Activated T-helper 17 cell treated with anti-CD3 and anti-CD28 coated beads, Interleukin-2, amount 50 U/mL, for 72 hours (primary cell): ENCODE data around the gene COL5A1. TPM values are rescaled to one million over a fixed set of nuclear protein-coding genes. Genes with fewer than 3 reads are reported as not detected.
A peak's percentile ranks its signal among the peaks of the same experiment; 100 is the strongest.

Experiments
- ATAC-seq: fragments of 150-1000 bp; cut with Tn5 transposase; replicated peaks from 2 replicates; pipeline ENCODE4 v1.10.0; 2021; ENCODE audit warnings: mild to moderate bottlenecking, moderate library complexity
- H3K27ac Mint-ChIP-seq: one replicate; pipeline ENCODE4 v1.8.0; 2022; ENCODE audit warnings: mixed read lengths
- H3K27me3 Mint-ChIP-seq: one replicate; pipeline ENCODE4 v1.8.0; 2022; ENCODE audit warnings: mixed read lengths
- H3K36me3 Mint-ChIP-seq: one replicate; pipeline ENCODE4 v1.8.0; 2022; ENCODE audit warnings: low read depth, mild to moderate bottlenecking, mixed read lengths
- H3K4me1 Mint-ChIP-seq: one replicate; pipeline ENCODE4 v1.8.0; 2022; ENCODE audit warnings: mixed read lengths
- H3K4me3 Mint-ChIP-seq: one replicate; pipeline ENCODE4 v1.8.0; 2022; ENCODE audit warnings: mild to moderate bottlenecking, mixed read lengths
- H3K9me3 Mint-ChIP-seq: one replicate; pipeline ENCODE4 v1.8.0; 2022; ENCODE audit warnings: mixed read lengths
- total RNA-seq, 2 donors: library from RNA; stranded (reverse); gene quantifications; one replicate each; pipeline ENCODE4 v1.2.3, GENCODE V29; 2022

The COL5A1 gene
- total RNA-seq, 2 donors from 2014 or later, result 0.50 to 1.3 TPM

GRCh38 chr9:134723491-134724190 lies 82.0 kb downstream of the COL5A1 start:
- no peaks in the 10 kb centered on the region for H3K36me3 Mint-ChIP-seq
- H3K4me1 Mint-ChIP-seq, result peaks cover 6% of the 10 kb centered on the region
- no peak for ATAC-seq
- H3K27me3 Mint-ChIP-seq, result peaks cover 3% of the 10 kb centered on the region
- H3K4me3 Mint-ChIP-seq, result no peak overlapping the region
- no peak overlapping the region for H3K27ac Mint-ChIP-seq
- no peaks in the 10 kb centered on the region for H3K9me3 Mint-ChIP-seq

GRCh38 chr9:134724202-134724911 lies 82.8 kb downstream of the COL5A1 start:
- Mint-ChIP-seq H3K4me3 (no peak overlapping the region), H3K4me1 (peaks cover 10% of the 10 kb centered on the region), H3K27me3 (peaks cover 3% of the 10 kb centered on the region), H3K27ac (no peak overlapping the region), H3K36me3 (no peaks in the 10 kb centered on the region), H3K9me3 (no peaks in the 10 kb centered on the region)
- no peak for ATAC-seq

- H3K4me1 Mint-ChIP-seq, result peaks cover 10% of the 10 kb centered on the region
- no peaks in the 10 kb centered on the region for H3K9me3 Mint-ChIP-seq
- H3K27me3 Mint-ChIP-seq, result peaks cover 3% of the 10 kb centered on the region
- no peak overlapping the region for H3K27ac Mint-ChIP-seq
- H3K4me3 Mint-ChIP-seq, result no peak overlapping the region
- ATAC-seq, result peak; percentile 17
- H3K36me3 Mint-ChIP-seq, result no peaks in the 10 kb centered on the region
Observed at GRCh38 chr9:134724912-134725604, 83.5 kb downstream of the COL5A1 start.

- Mint-ChIP-seq H3K4me1 (peaks cover 10% of the 10 kb centered on the region), H3K36me3 (no peaks in the 10 kb centered on the region), H3K27ac (no peak overlapping the region), H3K27me3 (peaks cover 3% of the 10 kb centered on the region), H3K9me3 (no peaks in the 10 kb centered on the region), H3K4me3 (no peak overlapping the region)
- peak; percentile 75 for ATAC-seq
Observed at GRCh38 chr9:134725605-134725940, 84.0 kb downstream of the COL5A1 start.

GRCh38 chr9:134726026-134726721 lies 84.6 kb downstream of the COL5A1 start:
- ATAC-seq, result no peak
- no peak overlapping the region for H3K4me3 Mint-ChIP-seq
- H3K4me1 Mint-ChIP-seq, result peaks cover 10% of the 10 kb centered on the region
- no peak overlapping the region for H3K27ac Mint-ChIP-seq
- no peaks in the 10 kb centered on the region for H3K9me3 Mint-ChIP-seq
- H3K27me3 Mint-ChIP-seq, result peaks cover 3% of the 10 kb centered on the region
- H3K36me3 Mint-ChIP-seq, result no peaks in the 10 kb centered on the region

- H3K9me3 Mint-ChIP-seq, result no peaks in the 10 kb centered on the region
- ATAC-seq, result no peak
- no peak overlapping the region for H3K4me3 Mint-ChIP-seq
- H3K36me3 Mint-ChIP-seq, result no peaks in the 10 kb centered on the region
- peaks cover 10% of the 10 kb centered on the region for H3K4me1 Mint-ChIP-seq
- H3K27me3 Mint-ChIP-seq, result peaks cover 3% of the 10 kb centered on the region
- no peak overlapping the region for H3K27ac Mint-ChIP-seq
Observed at GRCh38 chr9:134726722-134727034, 85.1 kb downstream of the COL5A1 start.

GRCh38 chr9:134728021-134728795 lies 86.6 kb downstream of the COL5A1 start:
- Mint-ChIP-seq H3K4me3 (no peak overlapping the region), H3K9me3 (no peaks in the 10 kb centered on the region), H3K27ac (no peak overlapping the region), H3K36me3 (no peaks in the 10 kb centered on the region), H3K27me3 (no peaks in the 10 kb centered on the region), H3K4me1 (peaks cover 10% of the 10 kb centered on the region)
- no peak for ATAC-seq

GRCh38 chr9:134728801-134729495 lies 87.3 kb downstream of the COL5A1 start:
- H3K36me3 Mint-ChIP-seq, result no peaks in the 10 kb centered on the region
- H3K4me1 Mint-ChIP-seq, result peaks cover 10% of the 10 kb centered on the region
- H3K9me3 Mint-ChIP-seq, result no peaks in the 10 kb centered on the region
- no peak overlapping the region for H3K4me3 Mint-ChIP-seq
- no peak for ATAC-seq
- no peaks in the 10 kb centered on the region for H3K27me3 Mint-ChIP-seq
- H3K27ac Mint-ChIP-seq, result no peak overlapping the region

GRCh38 chr9:134730011-134730760 lies 88.6 kb downstream of the COL5A1 start:
- H3K36me3 Mint-ChIP-seq, result no peaks in the 10 kb centered on the region
- no peaks in the 10 kb centered on the region for H3K27me3 Mint-ChIP-seq
- no peaks in the 10 kb centered on the region for H3K9me3 Mint-ChIP-seq
- H3K4me1 Mint-ChIP-seq, result peaks cover 10% of the 10 kb centered on the region
- no peak for ATAC-seq
- H3K4me3 Mint-ChIP-seq, result no peak overlapping the region
- no peak overlapping the region for H3K27ac Mint-ChIP-seq

- ATAC-seq, result no peak
- Mint-ChIP-seq H3K4me3 (no peak overlapping the region), H3K9me3 (no peaks in the 10 kb centered on the region), H3K27me3 (no peaks in the 10 kb centered on the region), H3K36me3 (no peaks in the 10 kb centered on the region), H3K4me1 (peaks cover 4% of the 10 kb centered on the region), H3K27ac (no peak overlapping the region)
Observed at GRCh38 chr9:134730761-134731496, 89.3 kb downstream of the COL5A1 start.

GRCh38 chr9:134731497-134732391 lies 90.1 kb downstream of the COL5A1 start:
- peaks cover 4% of the 10 kb centered on the region for H3K4me1 Mint-ChIP-seq
- no peak for ATAC-seq

More at GRCh38 chr9:134731497-134732391, 90.1 kb downstream of the COL5A1 start:
- Mint-ChIP-seq H3K4me3 (no peak overlapping the region), H3K36me3 (no peaks in the 10 kb centered on the region), H3K9me3 (no peaks in the 10 kb centered on the region), H3K27ac (no peak overlapping the region), H3K27me3 (no peaks in the 10 kb centered on the region)
